WTC11 (cell line): Measurements from ENCODE around the gene SLC2A11. TPM values are rescaled to one million over a fixed set of nuclear protein-coding genes. Genes with fewer than 3 reads are reported as not detected.

ENCODE experiments used
- ATAC-seq: fragments of 200-7000 bp; cut with Tn5 transposase; 2 replicates; pipeline ENCODE4 v1.10.0; 2021; ENCODE audit warnings: mild to moderate bottlenecking, moderate library complexity
- Bru-seq: library from RNA; stranded (reverse); fragments of 400-500 nt; gene quantifications from one replicate; lab custom pipeline; 2021; lab: Mats Ljungman, UMichigan
- CTCF ChIA-PET: fragments of 300-600 bp; sonication (Branson Sonifier 250); formaldehyde crosslinking; loops from one replicate; lab custom pipeline; 2021; ENCODE audit warnings: antibody characterized with exemption; lab: Charles Lee
- POLR2A ChIA-PET: fragments of 350-600 bp; sonication (Branson Sonifier 250); formaldehyde crosslinking; loops from one replicate; lab custom pipeline; 2021; ENCODE audit warnings: antibody characterized with exemption; lab: Charles Lee
- DNase-seq: peaks from one replicate; pipeline ENCODE4 v3.0.0; 2021; ENCODE audit warnings: low spot score
- H3K27ac Mint-ChIP-seq: 2 replicates; pipeline ENCODE4 v1.8.0; 2021; ENCODE audit warnings: mixed read lengths
- H3K27me3 Mint-ChIP-seq: 2 replicates; pipeline ENCODE4 v1.8.0; 2021; ENCODE audit warnings: low read depth, mild to moderate bottlenecking, moderate library complexity, mixed read lengths
- H3K36me3 Mint-ChIP-seq: 2 replicates; pipeline ENCODE4 v1.8.0; 2021; ENCODE audit warnings: mixed read lengths
- H3K4me1 Mint-ChIP-seq: 2 replicates; pipeline ENCODE4 v1.8.0; 2022; ENCODE audit warnings: mixed read lengths
- H3K4me3 Mint-ChIP-seq: 2 replicates; pipeline ENCODE4 v1.8.0; 2021; ENCODE audit warnings: mild to moderate bottlenecking, moderate library complexity, mixed read lengths
- H3K9me3 Mint-ChIP-seq: 2 replicates; pipeline ENCODE4 v1.8.0; 2021; ENCODE audit warnings: mixed read lengths
- ARID4B ChIP-seq: sonication (generic); formaldehyde crosslinking; IDR thresholded peaks from 2 replicates; pipeline ENCODE4 v1.8.0; 2023; ENCODE audit warnings: missing genetic modification reagents, mild to moderate bottlenecking, borderline replicate concordance
- CTCF ChIP-seq: fragments of 200-600 bp; IDR thresholded peaks from 2 replicates; pipeline ENCODE4 v1.8.0; 2022; ENCODE audit warnings: antibody characterized with exemption
- ESRRA ChIP-seq: sonication (generic); formaldehyde crosslinking; IDR thresholded peaks from 2 replicates; pipeline ENCODE4 v1.8.1; 2022; ENCODE audit warnings: mild to moderate bottlenecking, missing genetic modification reagents, borderline replicate concordance
- ETV6 ChIP-seq: sonication (generic); formaldehyde crosslinking; IDR thresholded peaks from 2 replicates; pipeline ENCODE4 v1.8.1; 2022; ENCODE audit warnings: mild to moderate bottlenecking, missing genetic modification reagents
- FOXK1 ChIP-seq: sonication (generic); formaldehyde crosslinking; IDR thresholded peaks from 2 replicates; pipeline ENCODE4 v1.8.0; 2022; ENCODE audit warnings: mild to moderate bottlenecking, moderate library complexity, missing genetic modification reagents
- FOXP4 ChIP-seq: sonication (generic); formaldehyde crosslinking; IDR thresholded peaks from 2 replicates; pipeline ENCODE4 v1.8.0; 2022; ENCODE audit warnings: mild to moderate bottlenecking, missing genetic modification reagents
- HMGA2 ChIP-seq: fragments of 250-450 bp; sonication (Bioruptor Pico); IDR thresholded peaks from 2 replicates; pipeline ENCODE4 v1.4.0; 2021; ENCODE audit warnings: mild to moderate bottlenecking, moderate library complexity
- JUN ChIP-seq: sonication (generic); formaldehyde crosslinking; IDR thresholded peaks from 2 replicates; pipeline ENCODE4 v1.8.0; 2023; ENCODE audit warnings: mild to moderate bottlenecking, missing genetic modification reagents
- OVOL2 ChIP-seq: fragments of 250-450 bp; sonication (Bioruptor Pico); IDR thresholded peaks from 2 replicates; pipeline ENCODE4 v1.9.0; 2021; ENCODE audit warnings: mild to moderate bottlenecking, borderline replicate concordance
- RELA ChIP-seq: sonication (generic); formaldehyde crosslinking; IDR thresholded peaks from 2 replicates; pipeline ENCODE4 v1.8.1; 2022; ENCODE audit warnings: missing genetic modification reagents, mild to moderate bottlenecking, borderline replicate concordance
- SMAD3 ChIP-seq: sonication (generic); formaldehyde crosslinking; IDR thresholded peaks from 2 replicates; pipeline ENCODE4 v1.8.0; 2022; ENCODE audit warnings: missing genetic modification reagents, mild to moderate bottlenecking, borderline replicate concordance
- SOX15 ChIP-seq: fragments of 250-450 bp; sonication (Bioruptor Pico); IDR thresholded peaks from 2 replicates; pipeline ENCODE4 v1.9.0; 2021; ENCODE audit warnings: mild to moderate bottlenecking
- STAT6 ChIP-seq: sonication (generic); formaldehyde crosslinking; conservative IDR thresholded peaks from 2 replicates; pipeline ENCODE4 v1.8.1; 2023; ENCODE audit warnings: mild to moderate bottlenecking, low read depth, missing genetic modification reagents, moderate library complexity
- TCF7 ChIP-seq: sonication (generic); formaldehyde crosslinking; IDR thresholded peaks from 2 replicates; pipeline ENCODE4 v1.8.0; 2022; ENCODE audit warnings: mild to moderate bottlenecking, low read depth, missing genetic modification reagents, moderate library complexity
- USF2 ChIP-seq: sonication (generic); formaldehyde crosslinking; IDR thresholded peaks from 2 replicates; pipeline ENCODE4 v1.8.1; 2023; ENCODE audit warnings: mild to moderate bottlenecking, missing genetic modification reagents, moderate library complexity
- ZBTB21 ChIP-seq: sonication (generic); formaldehyde crosslinking; IDR thresholded peaks from 2 replicates; pipeline ENCODE4 v1.8.1; 2023; ENCODE audit warnings: mild to moderate bottlenecking, missing genetic modification reagents, borderline replicate concordance
- ZNF121 ChIP-seq: sonication (generic); formaldehyde crosslinking; IDR thresholded peaks from 2 replicates; pipeline ENCODE4 v1.8.0; 2023; ENCODE audit warnings: missing genetic modification reagents
- ZNF232 ChIP-seq: sonication (generic); formaldehyde crosslinking; IDR thresholded peaks from 2 replicates; pipeline ENCODE4 v1.8.0; 2022; ENCODE audit warnings: mild to moderate bottlenecking, missing genetic modification reagents
- ZNF416 ChIP-seq: fragments of 250-450 bp; sonication (Bioruptor Pico); IDR thresholded peaks from 2 replicates; pipeline ENCODE4 v1.9.0; 2021; ENCODE audit warnings: mild to moderate bottlenecking, inconsistent platforms
- ZNF425 ChIP-seq: fragments of 250-450 bp; sonication (Bioruptor Pico); conservative IDR thresholded peaks from 2 replicates; pipeline ENCODE4 v1.9.0; 2021; ENCODE audit warnings: mild to moderate bottlenecking
- long read RNA-seq, 3 experiments: library from RNA in 1 of 3; library from capped mRNA in 1 of 3; library from polyadenylated mRNA in 1 of 3; unstranded in 2 of 3; stranded (forward) in 1 of 3; transcript quantifications; one replicate each; pipeline ENCODE4 v2.0.0, GENCODE V29; 2021
- total RNA-seq: library from RNA; stranded (reverse); gene quantifications from 3 replicates; pipeline ENCODE4 v1.2.3, GENCODE V29; 2021

SLC2A11 gene
- total RNA-seq, result 17.2 to 21.1 TPM (median 19.9 TPM) in 3 replicates
- Bru-seq, nascent RNA, result percentile 64 among the genes with signal in this experiment
- long read RNA-seq, experiment 1, partial matches to known transcripts, result 8 of 21 reads
- long read RNA-seq, experiment 1, other reads (novel, unspliced or antisense), result 10 of 21 reads
- long read RNA-seq, experiment 2, partial matches to known transcripts, result 3 of 13 reads
- long read RNA-seq, experiment 2, other reads (novel, unspliced or antisense), result 7 of 13 reads
- long read RNA-seq, experiment 3, partial matches to known transcripts, result 2 of 3 reads
- long read RNA-seq, experiment 3, other reads (novel, unspliced or antisense), result 0 of 3 reads

- H3K4me3 Mint-ChIP-seq, result peak within 1 kb of the TSS; percentile 79
- ChIA-PET CTCF (interaction anchor here (0.6 to 3.0 kb wide), 41 partner anchors 8 to 1106 kb away, joined by 3 to 93 read pairs (median 4); partner anchors contain the start of genes CHCHD10, DERL3, DRICH1 and MIF), POLR2A (interaction anchor here (0.6 to 2.4 kb wide), 15 partner anchors 8 to 118 kb away, joined by 3 to 27 read pairs (median 4); partner anchors contain the start of genes DERL3, MIF and ZNF70)
- ATAC-seq (peak; percentile 87), DNase-seq (peak; percentile 97)
- H3K27ac Mint-ChIP-seq, result peak within 1 kb of the TSS; percentile 95
- no peaks in the 10 kb centered on the region; the same call in 1 of the 2 replicates for H3K27me3 Mint-ChIP-seq
- H3K9me3 Mint-ChIP-seq, result no peaks in the 10 kb centered on the region
- H3K4me1 Mint-ChIP-seq, result peaks cover 26% of the 10 kb centered on the region
- peaks cover 2% of the 10 kb centered on the region; the same call in 1 of the 2 replicates for H3K36me3 Mint-ChIP-seq
- TF ChIP-seq JUN (CRISPR knock-in tag), result no peak
- no peak for TF ChIP-seq RELA (CRISPR knock-in tag)
- TF ChIP-seq ZNF425, result no peak
- TF ChIP-seq ZNF121 (CRISPR knock-in tag), result no peak; the same call in 1 of the 2 replicates
- 0 out of 2 replicates have a peak, but pooled peaks have one; percentile 25 for TF ChIP-seq FOXK1 (CRISPR knock-in tag)
- peak; percentile 56 for TF ChIP-seq FOXP4 (CRISPR knock-in tag)
- no peak for TF ChIP-seq ESRRA
- no peak for TF ChIP-seq SOX15 (CRISPR knock-in tag)
- TF ChIP-seq USF2 (CRISPR knock-in tag), result no peak
- TF ChIP-seq ETV6 (CRISPR knock-in tag), result peak; percentile 83
- TF ChIP-seq CTCF, result no peak
- no peak for TF ChIP-seq ARID4B (CRISPR knock-in tag)
- TF ChIP-seq SMAD3, result 0 out of 2 replicates have a peak, but pooled peaks have one; percentile 36
- TF ChIP-seq ZBTB21, result no peak
- no peak for TF ChIP-seq TCF7
- TF ChIP-seq HMGA2 (CRISPR knock-in tag), result 0 out of 2 replicates have a peak, but pooled peaks have one; percentile 26
- TF ChIP-seq OVOL2, result no peak
- no peak for TF ChIP-seq ZNF416
- TF ChIP-seq ZNF232 (CRISPR knock-in tag), result 0 out of 2 replicates have a peak, but pooled peaks have one; percentile 68
- no peak for TF ChIP-seq STAT6 (CRISPR knock-in tag)
Measured at GRCh38 chr22:23857606-23858483, at the start of gene SLC2A11. Gene SLC2A11 (plus strand): TSS chr22:23857875. CDS start chr22:23858000, 125 bp downstream.
